ENCODE results near the gene ODF2.
"Not testable (repeated sequence)": the region's sequence is repeated elsewhere in the genome, so short reads cannot be mapped to it uniquely, and the experiment has no call there.

The ODF2 gene

DNA sequence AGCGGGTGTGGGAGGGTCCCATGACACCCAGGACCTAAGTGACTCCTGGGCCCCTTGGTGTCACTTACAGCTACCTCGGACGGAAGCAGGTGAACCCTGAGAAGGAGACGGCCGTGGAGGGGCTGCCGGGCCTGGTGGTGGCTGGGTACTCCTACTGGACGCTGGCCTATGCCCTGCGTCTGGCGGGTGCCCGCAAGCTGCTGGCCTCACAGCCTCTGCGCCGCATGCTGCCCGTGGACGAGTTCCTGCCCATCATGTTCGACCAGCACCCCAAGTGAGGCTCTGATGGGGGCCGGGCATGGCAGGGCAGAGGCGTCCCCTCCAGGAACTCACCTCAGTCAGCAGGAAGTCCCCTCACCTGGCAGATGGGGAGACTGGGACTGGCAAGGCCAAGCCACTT is 21.5 kb upstream of the ODF2 start:
- no peak overlapping the region for H3K27ac Mint-ChIP-seq
- TF ChIP-seq, protein P1, sequence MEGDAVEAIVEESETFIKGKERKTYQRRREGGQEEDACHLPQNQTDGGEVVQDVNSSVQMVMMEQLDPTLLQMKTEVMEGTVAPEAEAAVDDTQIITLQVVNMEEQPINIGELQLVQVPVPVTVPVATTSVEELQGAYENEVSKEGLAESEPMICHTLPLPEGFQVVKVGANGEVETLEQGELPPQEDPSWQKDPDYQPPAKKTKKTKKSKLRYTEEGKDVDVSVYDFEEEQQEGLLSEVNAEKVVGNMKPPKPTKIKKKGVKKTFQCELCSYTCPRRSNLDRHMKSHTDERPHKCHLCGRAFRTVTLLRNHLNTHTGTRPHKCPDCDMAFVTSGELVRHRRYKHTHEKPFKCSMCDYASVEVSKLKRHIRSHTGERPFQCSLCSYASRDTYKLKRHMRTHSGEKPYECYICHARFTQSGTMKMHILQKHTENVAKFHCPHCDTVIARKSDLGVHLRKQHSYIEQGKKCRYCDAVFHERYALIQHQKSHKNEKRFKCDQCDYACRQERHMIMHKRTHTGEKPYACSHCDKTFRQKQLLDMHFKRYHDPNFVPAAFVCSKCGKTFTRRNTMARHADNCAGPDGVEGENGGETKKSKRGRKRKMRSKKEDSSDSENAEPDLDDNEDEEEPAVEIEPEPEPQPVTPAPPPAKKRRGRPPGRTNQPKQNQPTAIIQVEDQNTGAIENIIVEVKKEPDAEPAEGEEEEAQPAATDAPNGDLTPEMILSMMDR (IDR thresholded peaks at IDR 0.05): no peak
- no peak for DNase-seq
- no peaks in the 10 kb centered on the region for H3K9me3 Mint-ChIP-seq
- no peak overlapping the region for H3K4me3 Mint-ChIP-seq
- peaks cover 5% of the 10 kb centered on the region for H3K36me3 Mint-ChIP-seq (ENCODE audit: low read depth)
- peaks cover 2% of the 10 kb centered on the region for H3K4me1 Mint-ChIP-seq
- no peaks in the 10 kb centered on the region for H3K27me3 Mint-ChIP-seq (ENCODE audit: low read depth, poor library complexity)

DNA sequence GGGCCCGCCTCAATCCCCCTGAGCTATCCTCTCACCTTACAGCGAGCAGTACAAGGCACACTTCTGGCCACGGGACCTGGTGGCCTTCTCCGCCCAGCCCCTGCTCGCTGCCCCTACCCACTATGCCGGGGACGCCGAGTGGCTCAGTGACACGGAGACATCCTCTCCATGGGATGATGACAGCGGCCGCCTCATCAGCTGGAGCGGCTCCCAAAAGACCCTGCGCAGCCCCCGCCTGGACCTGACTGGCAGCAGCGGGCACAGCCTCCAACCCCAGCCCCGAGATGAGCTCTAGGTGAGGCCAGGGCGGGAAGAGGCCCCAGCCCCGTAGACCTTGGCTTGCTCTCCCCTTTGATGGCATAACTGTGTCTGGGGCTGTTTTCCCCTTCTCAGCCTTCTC is 20.2 kb upstream of the ODF2 start:
- H3K27me3 Mint-ChIP-seq (ENCODE audit: low read depth, poor library complexity): no peaks in the 10 kb centered on the region
- TF ChIP-seq, protein P1 (IDR thresholded peaks at IDR 0.05): no peak
- no peaks in the 10 kb centered on the region for H3K9me3 Mint-ChIP-seq
- peaks cover 5% of the 10 kb centered on the region for H3K36me3 Mint-ChIP-seq (ENCODE audit: low read depth)
- no peak overlapping the region for H3K4me3 Mint-ChIP-seq
- no peak overlapping the region for H3K27ac Mint-ChIP-seq
- no peaks in the 10 kb centered on the region for H3K4me1 Mint-ChIP-seq
- DNase-seq: no peak

DNA sequence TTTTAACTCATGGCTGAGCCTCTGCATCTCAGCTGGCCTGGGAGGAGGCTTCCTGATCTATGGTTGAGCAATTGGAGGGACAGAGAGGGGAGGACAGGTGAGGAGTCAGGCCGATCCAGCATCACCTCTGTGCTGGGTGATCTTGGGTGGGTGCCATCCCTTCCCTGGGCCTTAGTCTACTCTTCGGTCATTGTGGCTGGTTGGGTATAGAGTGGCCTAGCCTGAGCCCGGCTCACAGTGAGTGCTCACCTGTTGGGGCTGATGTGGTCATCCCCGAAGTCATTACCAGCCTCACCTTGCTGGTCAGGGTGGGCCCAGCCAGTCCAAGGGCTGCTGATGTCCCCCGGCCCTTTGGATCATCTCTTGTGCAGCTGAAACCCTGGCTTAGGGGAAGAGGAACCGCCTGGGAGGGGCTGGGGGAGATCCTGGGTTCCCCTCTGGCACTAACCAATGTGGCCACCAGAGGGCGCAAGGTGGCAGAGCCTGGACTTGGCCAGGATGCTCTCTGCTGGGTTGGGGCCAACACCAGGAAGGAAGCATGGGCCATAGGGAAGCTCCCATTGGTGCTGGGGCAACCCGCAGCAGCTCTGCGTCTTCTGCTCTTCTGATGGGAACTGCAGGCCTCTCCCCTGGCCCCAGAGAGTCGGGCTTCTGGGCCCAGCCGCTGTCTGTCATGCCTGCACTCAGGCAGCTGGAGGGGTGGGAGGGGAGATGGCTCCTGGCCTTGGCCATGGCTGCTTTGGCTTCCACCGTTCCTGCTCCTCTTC is 17.3 kb upstream of the ODF2 start:
- H3K4me3 Mint-ChIP-seq: no peak overlapping the region
- H3K27me3 Mint-ChIP-seq (ENCODE audit: low read depth, poor library complexity): peaks cover 7% of the 10 kb centered on the region
- H3K27ac Mint-ChIP-seq: no peak overlapping the region
- H3K9me3 Mint-ChIP-seq: no peaks in the 10 kb centered on the region
- no peaks in the 10 kb centered on the region for H3K36me3 Mint-ChIP-seq (ENCODE audit: low read depth)
- no peaks in the 10 kb centered on the region for H3K4me1 Mint-ChIP-seq
- DNase-seq: peak; percentile 95
- TF ChIP-seq, protein P1 (IDR thresholded peaks at IDR 0.05): peak; percentile 93

DNA sequence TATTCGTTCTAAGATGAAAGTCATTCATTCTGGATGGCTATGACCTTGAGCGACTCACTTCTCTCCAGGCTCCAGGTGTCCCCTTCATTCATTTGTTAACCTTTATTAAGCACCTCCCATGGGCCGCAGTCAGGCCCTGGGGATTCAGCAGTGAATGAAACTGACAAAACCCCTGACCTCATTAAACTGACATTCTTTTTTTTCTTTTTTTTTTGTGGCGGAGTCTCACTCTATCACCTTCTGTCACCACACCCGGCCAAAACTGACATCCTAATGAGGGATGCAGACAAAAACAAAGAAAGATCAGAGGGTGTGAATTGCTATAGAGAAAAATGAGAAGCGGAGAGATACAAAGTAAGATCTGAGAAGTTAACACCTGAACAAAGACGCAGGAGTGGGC is 16.5 kb upstream of the ODF2 start:
- DNase-seq: no peak
- H3K27ac Mint-ChIP-seq: peak overlapping the region; percentile 6
- no peaks in the 10 kb centered on the region for H3K36me3 Mint-ChIP-seq (ENCODE audit: low read depth)
- TF ChIP-seq, protein P1 (IDR thresholded peaks at IDR 0.05): no peak
- H3K4me1 Mint-ChIP-seq: no peaks in the 10 kb centered on the region
- no peak overlapping the region for H3K4me3 Mint-ChIP-seq
- H3K27me3 Mint-ChIP-seq (ENCODE audit: low read depth, poor library complexity): peaks cover 7% of the 10 kb centered on the region
- no peaks in the 10 kb centered on the region for H3K9me3 Mint-ChIP-seq

DNA sequence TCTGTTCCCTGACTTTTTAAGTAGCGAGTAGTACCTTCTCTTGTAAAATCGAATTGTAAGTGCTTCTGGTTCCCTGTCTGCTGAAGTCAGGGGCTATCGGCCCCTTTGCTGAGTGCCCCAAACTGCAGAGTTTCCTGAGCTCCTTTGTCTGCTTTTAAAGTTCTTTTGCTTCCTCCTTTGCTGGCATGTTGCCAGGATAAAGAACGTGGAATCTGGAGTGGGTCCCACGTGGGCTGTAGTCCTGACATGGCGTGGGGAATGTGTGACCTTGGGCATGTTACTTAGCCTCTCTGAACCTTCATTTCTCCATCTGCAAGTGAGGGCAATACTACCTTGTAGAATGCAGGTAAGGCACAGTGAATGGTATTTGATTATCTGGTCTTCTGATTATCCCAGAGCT is 13.7 kb upstream of the ODF2 start:
- peaks cover 11% of the 10 kb centered on the region for H3K27me3 Mint-ChIP-seq (ENCODE audit: low read depth, poor library complexity)
- H3K9me3 Mint-ChIP-seq: no peaks in the 10 kb centered on the region
- DNase-seq: no peak
- H3K36me3 Mint-ChIP-seq (ENCODE audit: low read depth): no peaks in the 10 kb centered on the region
- TF ChIP-seq, protein P1 (IDR thresholded peaks at IDR 0.05): no peak
- no peak overlapping the region for H3K4me3 Mint-ChIP-seq
- H3K27ac Mint-ChIP-seq: no peak overlapping the region
- no peaks in the 10 kb centered on the region for H3K4me1 Mint-ChIP-seq

DNA sequence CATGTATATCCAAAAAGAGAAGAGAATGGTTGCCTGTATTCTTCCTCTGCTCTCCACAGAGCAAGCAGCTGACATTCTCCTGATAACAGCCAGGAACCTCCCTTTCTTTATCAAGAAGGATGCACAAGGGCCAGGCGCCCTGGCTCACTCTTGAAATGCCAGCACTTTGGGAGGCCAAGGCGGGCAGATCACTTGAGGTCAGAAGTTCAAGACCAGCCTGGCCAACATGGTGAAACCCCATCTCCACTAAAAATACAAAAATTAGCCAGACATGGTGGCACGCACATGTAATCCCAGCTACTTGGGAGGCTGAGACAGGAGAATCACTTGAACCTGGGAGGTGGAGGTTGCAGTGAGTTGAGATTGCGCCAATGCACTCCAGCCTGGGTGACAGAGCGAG is 9.3 kb upstream of the ODF2 start:
- not testable (repeated sequence) for H3K4me1 Mint-ChIP-seq; H3K4me3 Mint-ChIP-seq; H3K36me3 Mint-ChIP-seq (ENCODE audit: low read depth); H3K27ac Mint-ChIP-seq; DNase-seq; H3K9me3 Mint-ChIP-seq
- peaks cover 22% of the 10 kb centered on the region for H3K27me3 Mint-ChIP-seq (ENCODE audit: low read depth, poor library complexity)

Data from nephron progenitor cell (in vitro differentiated cells).